Keratinocyte (primary cell): ENCODE results near the gene ALG6. TPM values are rescaled to one million over a fixed set of nuclear protein-coding genes. Genes with fewer than 3 reads are reported as not detected.

Source experiments
- DNase-seq: peaks from one replicate; pipeline ENCODE4 v3.0.0-alpha.2; 2011; ENCODE audit warnings: low read depth, missing footprints, low spot score
- FAIRE-seq: peaks from 2 replicates; lab custom pipeline; 2011; peaks lifted over from hg19 to GRCh38; lab: Jason Lieb, UNC
- H2AFZ ChIP-seq: 2 replicates; pipeline ENCODE4 v1.6.0; 2012; ENCODE audit warnings: low read length, control low read depth, inconsistent platforms; ENCODE audit not compliant: control insufficient read depth
- H3K27ac ChIP-seq: 2 replicates; pipeline ENCODE4 v1.5.1; 2011; ENCODE audit warnings: low read length; ENCODE audit not compliant: control insufficient read depth, insufficient read depth
- H3K27me3 ChIP-seq: 3 replicates; pipeline ENCODE4 v1.6.0; 2011; ENCODE audit warnings: low read length; ENCODE audit not compliant: control insufficient read depth, insufficient read depth; ENCODE audit errors: extremely low read depth
- H3K36me3 ChIP-seq, 2 experiments: 2 replicates in 1 of 2; 3 replicates in 1 of 2; pipeline ENCODE4 v1.5.1; 2011; ENCODE audit warnings: low read length in 2 of 2, mild to moderate bottlenecking in 1 of 2; ENCODE audit not compliant: control insufficient read depth in 2 of 2, insufficient read depth in 2 of 2; ENCODE audit errors: extremely low read depth in 1 of 2
- H3K4me1 ChIP-seq: 3 replicates; pipeline ENCODE4 v1.5.1; 2011; ENCODE audit warnings: low read length; ENCODE audit not compliant: control insufficient read depth, insufficient read depth; ENCODE audit errors: extremely low read depth
- H3K4me2 ChIP-seq: 3 replicates; pipeline ENCODE4 v1.6.0; 2011; ENCODE audit warnings: low read depth, low read length; ENCODE audit not compliant: control insufficient read depth, insufficient read depth; ENCODE audit errors: extremely low read depth
- H3K4me3 ChIP-seq, 3 experiments: fragments of 200-600 bp in 1 of 3; sonication (generic) in 1 of 3; 2 replicates in 2 of 3; 3 replicates in 1 of 3; pipeline ENCODE4 v1.5.1; 2011 to 2016; ENCODE audit warnings: low read length in 3 of 3, mild to moderate bottlenecking in 3 of 3, control low read depth in 2 of 3, inconsistent platforms in 1 of 3, low read depth in 1 of 3, mixed read lengths in 1 of 3, mixed run types in 1 of 3, moderate library complexity in 1 of 3; ENCODE audit not compliant: control insufficient read depth in 2 of 3, insufficient read depth in 2 of 3; ENCODE audit errors: extremely low read depth in 1 of 3
- H3K79me2 ChIP-seq: 2 replicates; pipeline ENCODE4 v1.6.0; 2012; ENCODE audit warnings: low read length; ENCODE audit not compliant: control insufficient read depth, insufficient read depth
- H3K9ac ChIP-seq: 3 replicates; pipeline ENCODE4 v1.6.0; 2011; ENCODE audit warnings: low read length; ENCODE audit not compliant: control insufficient read depth, insufficient read depth; ENCODE audit errors: extremely low read depth
- H3K9me1 ChIP-seq: 3 replicates; pipeline ENCODE4 v1.6.0; 2011; ENCODE audit warnings: low read length; ENCODE audit not compliant: control insufficient read depth, insufficient read depth; ENCODE audit errors: extremely low read depth
- H3K9me3 ChIP-seq: 2 replicates; pipeline ENCODE4 v1.5.1; 2012; ENCODE audit warnings: low read depth, low read length; ENCODE audit not compliant: control insufficient read depth
- H4K20me1 ChIP-seq: 3 replicates; pipeline ENCODE4 v1.6.0; 2011; ENCODE audit warnings: low read length; ENCODE audit not compliant: control insufficient read depth, insufficient read depth; ENCODE audit errors: extremely low read depth
- CTCF ChIP-seq, 3 experiments: IDR thresholded peaks in 1 of 3; conservative IDR thresholded peaks in 1 of 3; optimal IDR thresholded peaks in 1 of 3; 2 replicates in 2 of 3; 3 replicates in 1 of 3; pipeline versions ENCODE3 to v1.5.1; 2011; ENCODE audit warnings: low read length in 3 of 3, mild to moderate bottlenecking in 3 of 3, moderate library complexity in 2 of 3, control low read depth in 1 of 3, inconsistent platforms in 1 of 3; ENCODE audit not compliant: insufficient read depth in 2 of 3; ENCODE audit errors: extremely low read depth in 1 of 3
- EZH2 ChIP-seq: IDR thresholded peaks from one replicate; pipeline ENCODE4 v1.6.1; 2012; ENCODE audit warnings: inconsistent platforms, mild to moderate bottlenecking, low read length, moderate library complexity
- dilution Hi-C: fragments of 300-500 bp; cut with MboI; formaldehyde crosslinking; loops from one replicate; pipeline ENCODE4 v1.7.0; 2020; ENCODE audit warnings: low sequenced_read_pairs; ENCODE audit not compliant: extremely low pct_ligation_motif_present
- polyA plus RNA-seq, 5 experiments: library from polyadenylated mRNA; depleted of rRNA in 3 of 5; stranded (reverse) in 3 of 5; stranded (forward) in 1 of 5; unstranded in 1 of 5; fragments of >200 nt; gene quantifications; 1 replicate in 1 of 5; 2 replicates in 3 of 5; 3 replicates in 1 of 5; pipeline versions ENCODE4 v1.2.1 to v1.2.3, GENCODE V29; 2011 to 2012; ENCODE audit warnings: missing spikeins in 2 of 5, low read depth in 1 of 5, low replicate concordance in 1 of 5

Gene ALG6
- polyA plus RNA-seq, 1 donor (not counting 4 experiments of a cell fraction or from before 2014, with no cell fraction given) = 20.5 TPM

DNA sequence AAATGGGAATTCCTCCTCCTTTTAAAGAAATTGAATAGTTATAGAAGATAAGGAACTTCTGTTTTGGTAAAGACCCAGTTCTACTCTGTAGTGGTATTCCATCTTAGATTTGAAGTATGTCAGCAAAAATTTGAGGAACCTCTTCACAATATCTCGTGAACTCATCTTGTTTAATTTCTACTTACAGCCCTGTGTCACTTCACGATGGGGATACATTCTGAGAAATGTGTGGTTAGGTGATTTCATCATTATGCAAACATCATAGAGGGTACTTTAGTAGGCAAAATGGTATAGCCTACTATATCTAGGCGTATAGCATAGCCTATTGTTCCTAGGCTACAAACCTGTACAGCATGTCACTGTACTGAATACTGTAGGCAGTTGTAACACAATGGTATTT is 36.0 kb downstream of the ALG6 start:
- Histone ChIP-seq H3K36me3 (no peaks in the 10 kb centered on the region), H3K4me1 (no peaks in the 10 kb centered on the region), H3K27ac (no peak overlapping the region), H3K27me3 (no peaks in the 10 kb centered on the region), H3K9me3 (no peaks in the 10 kb centered on the region), H3K9me1 (no peaks in the 10 kb centered on the region), H3K79me2 (no peaks in the 10 kb centered on the region), H4K20me1 (no peaks in the 10 kb centered on the region), H3K4me3 (no peak overlapping the region), H2AFZ (no peak overlapping the region), H3K4me2 (no peak overlapping the region), H3K9ac (no peak overlapping the region)
- no peak for DNase-seq
- FAIRE-seq = no peak
- TF ChIP-seq CTCF (optimal IDR thresholded peaks at IDR 0.05 in 1 of 3, IDR thresholded peaks at IDR 0.05 in 1 of 3, conservative IDR thresholded peaks at IDR 0.05 in 1 of 3; ENCODE audit: extremely low read depth in 1 of 3, insufficient read depth in 2 of 3, low read length in 3 of 3) (no peak), EZH2 (no peak)
- dilution Hi-C loops = no loop called here

GRCh38 chr1:63405021-63405420 is 37.6 kb downstream of the ALG6 start:
- FAIRE-seq (peak; percentile 29), DNase-seq (no peak)
- dilution Hi-C loops = no loop called here
- Histone ChIP-seq H3K9me1 (no peaks in the 10 kb centered on the region), H3K4me3 (no peak overlapping the region), H3K4me2 (no peak overlapping the region), H3K9me3 (no peaks in the 10 kb centered on the region), H2AFZ (no peak overlapping the region), H4K20me1 (no peaks in the 10 kb centered on the region), H3K79me2 (no peaks in the 10 kb centered on the region), H3K27ac (no peak overlapping the region), H3K4me1 (no peaks in the 10 kb centered on the region), H3K9ac (no peak overlapping the region), H3K36me3 (no peaks in the 10 kb centered on the region), H3K27me3 (no peaks in the 10 kb centered on the region)
- no peak for TF ChIP-seq CTCF (optimal IDR thresholded peaks at IDR 0.05 in 1 of 3, IDR thresholded peaks at IDR 0.05 in 1 of 3, conservative IDR thresholded peaks at IDR 0.05 in 1 of 3; ENCODE audit: extremely low read depth in 1 of 3, insufficient read depth in 2 of 3, low read length in 3 of 3)
- TF ChIP-seq EZH2 = no peak
